Lower leg skin (tissue), 4 donors: ENCODE measurements around the gene NOTCH2. TPM values are rescaled to one million over a fixed set of nuclear protein-coding genes. Genes with fewer than 3 reads are reported as not detected.
"Not testable (repeated sequence)": the region's sequence is repeated elsewhere in the genome, so short reads cannot be mapped to it uniquely, and the experiment has no call there.

ENCODE experiments used
- DNase-seq, 2 donors: peaks; one replicate each; pipeline ENCODE4 v3.0.0-alpha.2; 2019; ENCODE audit warnings: low spot score in 2 of 2
- H3K4me3 ChIP-seq: fragments of 200-600 bp; sonication (generic); 2 replicates; pipeline ENCODE4 v1.5.1; 2017; ENCODE audit warnings: mild to moderate bottlenecking, low read depth; ENCODE audit not compliant: poor library complexity, severe bottlenecking
- POLR2A ChIP-seq, 2 donors: fragments of 450-650 bp; IDR thresholded peaks; one replicate each; pipeline ENCODE4 v1.6.1; 2016 to 2017; ENCODE audit warnings: antibody characterized with exemption in 2 of 2, mild to moderate bottlenecking in 1 of 2, moderate library complexity in 1 of 2
- WGBS, 2 donors: methylation state at CpG; one replicate each; pipeline ENCODE4 v1.1.5; 2018; 5-methylcytosine and 5-hydroxymethylcytosine counted together
- intact Hi-C: fragments of 100-400 bp; cut with DNase I; formaldehyde crosslinking; loops from one replicate; pipeline ENCODE4 v1.15.0; 2023; ENCODE audit warnings: low total_unique reads
- total RNA-seq, 4 donors: library from RNA; depleted of rRNA; stranded (reverse); fragments of >200 nt; gene quantifications; one replicate each; pipeline ENCODE4 v1.1.0, GENCODE V29; 2016
- TF ChIP-seq, protein P1 (sequence below), 3 donors: fragments of 450-650 bp; IDR thresholded peaks; one replicate each; pipeline ENCODE4 v1.5.1; 2016; ENCODE audit warnings: antibody characterized with exemption in 3 of 3, mild to moderate bottlenecking in 3 of 3, moderate library complexity in 2 of 3

NOTCH2 gene
- total RNA-seq, 4 donors from 2014 or later: 102 to 169 (median 132) TPM

DNA sequence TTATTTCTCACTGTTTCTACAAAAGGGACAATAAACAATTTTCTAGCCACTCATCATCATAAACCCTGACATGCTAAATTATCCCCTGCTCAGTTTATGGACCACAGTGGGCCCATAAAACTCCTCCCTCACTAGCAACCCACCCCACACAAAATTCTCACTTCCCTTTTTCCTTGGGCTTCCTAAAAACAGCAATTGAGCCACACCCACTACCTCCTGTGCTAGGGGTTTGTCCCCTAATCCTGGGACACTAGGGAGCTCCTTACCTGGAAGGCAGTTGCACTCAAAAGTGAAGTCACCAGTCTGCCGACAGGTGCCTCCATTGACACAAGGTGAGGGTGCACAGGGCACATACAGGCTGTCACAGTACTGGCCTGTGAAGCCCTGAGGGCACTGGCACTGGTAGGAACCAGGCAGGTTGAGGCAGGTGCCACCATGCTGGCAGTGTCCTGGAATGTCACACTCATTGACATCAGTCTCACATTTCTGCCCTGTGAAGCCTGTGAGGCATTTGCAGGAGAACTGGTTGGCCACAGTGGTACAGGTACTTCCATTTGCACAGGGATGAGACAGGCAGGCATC is 72.6 kb downstream of the NOTCH2 start:
- intact Hi-C loops: not testable (repeated sequence)
- WGBS, 2 donors: 36 to 46% methylated on average over 1 of the region's 1 CpG

DNA sequence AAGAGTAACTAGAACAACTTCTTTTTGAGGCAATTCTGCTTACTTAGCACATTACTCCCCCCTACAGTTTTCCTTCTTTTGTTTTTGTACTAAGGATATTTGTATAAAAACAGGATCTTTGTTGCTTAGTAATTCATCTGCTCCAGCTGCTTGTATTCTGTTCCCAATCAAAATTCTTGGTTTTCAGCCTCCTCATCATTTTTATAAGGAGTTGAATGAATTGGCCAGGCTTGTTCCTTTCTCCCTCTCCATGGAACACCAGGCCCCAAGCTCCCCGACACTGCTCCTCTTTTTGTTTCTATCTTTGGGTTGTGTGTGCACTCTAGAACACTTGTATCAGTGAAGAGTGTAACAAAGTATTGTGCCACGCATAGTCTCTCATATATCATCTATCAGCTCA is 73.5 kb downstream of the NOTCH2 start:
- DNase-seq, H3K4me3 ChIP-seq, intact Hi-C loops: not testable (repeated sequence)
- 83% methylated on average over 1 of the region's 2 CpGs; no CpG with 5 or more reads in 1 of the 2 donors for WGBS, 2 donors

More for the DNA sequence above, 72.6 kb downstream of the NOTCH2 start:
- H3K4me3 ChIP-seq, DNase-seq: not testable (repeated sequence)

DNA sequence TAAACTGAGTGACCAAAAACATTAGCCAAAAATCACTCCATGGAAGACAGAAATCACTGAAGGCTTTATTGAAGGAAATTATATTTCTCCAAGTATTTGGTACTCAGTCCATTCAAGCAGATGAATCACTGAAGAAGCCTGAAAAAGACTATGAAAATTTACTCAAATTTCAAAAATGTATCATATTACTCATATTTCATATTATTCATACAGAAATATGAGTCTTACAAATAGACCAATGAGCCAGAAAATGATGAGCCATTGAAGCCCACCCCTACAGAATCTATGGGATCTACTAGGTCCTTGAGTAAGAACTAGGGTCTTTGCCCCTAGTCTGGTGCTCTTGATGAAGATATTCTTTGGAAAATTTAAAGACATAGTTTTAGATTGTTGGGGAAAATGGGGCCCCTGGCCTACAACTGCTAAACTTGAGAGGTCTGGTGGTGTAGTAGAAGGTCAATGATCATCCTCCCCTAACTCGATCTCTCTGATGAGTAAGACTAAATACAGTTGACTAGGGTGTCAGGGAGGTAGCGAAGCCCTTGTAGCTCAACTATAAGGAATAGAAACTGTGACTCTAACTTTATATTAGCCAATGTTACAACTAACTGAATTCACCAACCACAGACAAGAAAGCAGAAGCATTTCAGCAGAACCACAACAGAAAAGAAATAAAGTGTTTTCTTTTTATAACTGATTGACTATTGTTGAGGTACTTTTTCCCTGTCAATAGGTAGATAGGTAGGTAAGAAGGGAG is 81.0 kb downstream of the NOTCH2 start:
- intact Hi-C loops: no loop called here
- no peak overlapping the region for H3K4me3 ChIP-seq
- WGBS, 2 donors: 91 to 94% methylated on average over 2 of the region's 2 CpGs
- no peak for TF ChIP-seq POLR2A (IDR thresholded peaks at IDR 0.05)
- TF ChIP-seq, protein P1, sequence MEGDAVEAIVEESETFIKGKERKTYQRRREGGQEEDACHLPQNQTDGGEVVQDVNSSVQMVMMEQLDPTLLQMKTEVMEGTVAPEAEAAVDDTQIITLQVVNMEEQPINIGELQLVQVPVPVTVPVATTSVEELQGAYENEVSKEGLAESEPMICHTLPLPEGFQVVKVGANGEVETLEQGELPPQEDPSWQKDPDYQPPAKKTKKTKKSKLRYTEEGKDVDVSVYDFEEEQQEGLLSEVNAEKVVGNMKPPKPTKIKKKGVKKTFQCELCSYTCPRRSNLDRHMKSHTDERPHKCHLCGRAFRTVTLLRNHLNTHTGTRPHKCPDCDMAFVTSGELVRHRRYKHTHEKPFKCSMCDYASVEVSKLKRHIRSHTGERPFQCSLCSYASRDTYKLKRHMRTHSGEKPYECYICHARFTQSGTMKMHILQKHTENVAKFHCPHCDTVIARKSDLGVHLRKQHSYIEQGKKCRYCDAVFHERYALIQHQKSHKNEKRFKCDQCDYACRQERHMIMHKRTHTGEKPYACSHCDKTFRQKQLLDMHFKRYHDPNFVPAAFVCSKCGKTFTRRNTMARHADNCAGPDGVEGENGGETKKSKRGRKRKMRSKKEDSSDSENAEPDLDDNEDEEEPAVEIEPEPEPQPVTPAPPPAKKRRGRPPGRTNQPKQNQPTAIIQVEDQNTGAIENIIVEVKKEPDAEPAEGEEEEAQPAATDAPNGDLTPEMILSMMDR (IDR thresholded peaks at IDR 0.05): no peak
- DNase-seq: no peak

DNA sequence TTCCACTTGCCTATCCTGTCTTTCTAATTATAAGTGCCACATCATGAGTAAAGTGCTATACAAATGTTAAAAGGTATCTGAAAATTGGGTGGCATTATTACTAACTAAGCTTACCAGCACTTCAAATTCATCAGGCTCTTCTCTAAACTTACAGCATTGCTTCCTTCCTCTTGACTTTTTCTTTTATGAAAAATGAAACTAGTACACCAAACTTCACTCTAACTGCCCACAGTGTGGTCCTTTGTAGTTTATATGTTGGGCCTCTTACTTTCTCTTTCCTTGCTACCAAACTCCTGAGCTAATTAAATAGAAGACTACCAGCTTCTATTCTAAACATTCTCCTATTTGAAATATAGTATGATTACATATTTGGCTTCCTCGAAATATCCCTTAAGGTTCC is 81.8 kb downstream of the NOTCH2 start:
- no peak for TF ChIP-seq POLR2A (IDR thresholded peaks at IDR 0.05)
- no peak overlapping the region for H3K4me3 ChIP-seq
- no peak for DNase-seq
- 85 to 91% methylated on average over 1 of the region's 1 CpG for WGBS, 2 donors
- intact Hi-C loops: no loop called here

DNA sequence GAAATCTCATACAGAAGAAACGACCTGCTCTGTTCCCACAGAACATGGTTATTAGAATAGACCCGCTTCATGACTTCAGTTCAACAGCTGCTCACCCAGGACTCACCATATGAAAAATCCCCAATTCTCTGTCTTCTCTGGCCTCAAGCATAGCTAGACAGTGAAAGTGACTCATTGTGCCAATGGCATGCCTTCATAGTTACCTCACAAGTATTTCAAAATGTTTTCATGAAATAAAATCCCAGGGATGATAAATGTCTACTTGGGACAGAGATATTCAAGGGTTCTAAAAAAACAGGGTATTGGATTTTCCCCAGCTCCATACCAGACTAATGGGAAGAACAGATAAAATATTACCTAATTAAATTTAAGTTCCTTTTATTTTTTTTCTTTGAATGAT is 82.3 kb downstream of the NOTCH2 start:
- intact Hi-C loops: no loop called here
- no peak overlapping the region for H3K4me3 ChIP-seq
- WGBS, 2 donors: 51 to 64% methylated on average over 2 of the region's 2 CpGs
- DNase-seq: no peak
- TF ChIP-seq POLR2A (IDR thresholded peaks at IDR 0.05): no peak
- TF ChIP-seq, protein P1 (IDR thresholded peaks at IDR 0.05): no peak

DNA sequence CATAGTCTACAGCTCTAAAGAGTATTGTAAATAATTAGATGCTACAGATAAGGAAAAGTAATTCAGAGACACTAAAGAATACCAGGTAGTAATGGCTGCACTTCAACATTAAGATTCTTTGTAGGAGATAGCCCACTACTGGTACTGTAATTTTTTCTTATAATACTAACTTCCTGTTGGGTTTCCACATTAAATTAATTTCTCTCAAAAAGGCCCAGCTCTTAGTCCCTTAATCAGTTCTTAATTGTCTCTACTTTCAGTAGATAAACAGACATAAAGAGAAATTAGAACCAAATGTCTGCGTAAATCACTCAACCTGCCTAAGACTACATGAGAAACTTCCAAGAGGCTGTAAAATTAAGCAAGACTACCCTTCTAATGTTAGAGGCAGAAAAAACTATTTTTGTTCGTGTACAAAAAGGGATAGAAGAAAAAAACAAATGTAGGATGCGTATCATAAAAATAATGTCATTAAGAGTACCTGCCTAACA is 83.4 kb downstream of the NOTCH2 start:
- intact Hi-C loops: no loop called here
- 62 to 83% methylated on average over 3 of the region's 3 CpGs for WGBS, 2 donors

DNA sequence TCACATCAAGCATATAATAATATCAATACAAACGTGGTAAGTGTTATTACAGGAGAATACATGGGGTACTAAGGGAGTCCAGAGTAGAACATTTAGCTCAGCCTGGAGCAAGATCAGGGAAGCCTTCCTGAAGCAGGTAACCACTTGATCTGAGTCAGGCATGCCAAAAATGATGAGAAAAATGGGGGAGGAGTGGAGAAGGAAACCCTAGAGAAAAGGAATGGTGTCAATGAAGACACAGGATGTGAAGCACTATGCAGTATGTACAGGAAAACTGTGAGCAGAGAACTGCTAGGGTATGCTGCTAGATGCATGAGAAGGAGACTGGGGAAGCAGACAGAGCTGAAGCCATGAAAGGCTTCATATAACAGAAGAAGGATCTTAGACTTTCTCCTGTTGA is 84.7 kb downstream of the NOTCH2 start:
- intact Hi-C loops: no loop called here
- H3K4me3 ChIP-seq: no peak overlapping the region
- TF ChIP-seq, protein P1 (IDR thresholded peaks at IDR 0.05): no peak
- WGBS, 2 donors: 37 to 41% methylated on average over 1 of the region's 1 CpG
- no peak for DNase-seq

More for the DNA sequence above, 83.4 kb downstream of the NOTCH2 start:
- no peak for DNase-seq
- no peak overlapping the region for H3K4me3 ChIP-seq
- no peak for TF ChIP-seq POLR2A (IDR thresholded peaks at IDR 0.05)
- TF ChIP-seq, protein P1 (IDR thresholded peaks at IDR 0.05): no peak
